Central memory CD8-positive, alpha-beta T cell (primary cell): ENCODE results near the gene ZRSR2.

Experiments used
- ATAC-seq: fragments of 150-1000 bp; cut with Tn5 transposase; replicated peaks from 2 replicates; pipeline ENCODE4 v1.10.0; 2022; ENCODE audit warnings: mild to moderate bottlenecking, moderate FRiP score, moderate number of reproducible peaks; ENCODE audit not compliant: poor library complexity, severe bottlenecking; ENCODE audit errors: extremely low read depth
- DNase-seq, 2 donors: peaks; one replicate each; pipeline ENCODE4 v3.0.0; 2021; ENCODE audit warnings: low spot score in 2 of 2
- H3K27ac Mint-ChIP-seq: one replicate; pipeline ENCODE4 v1.8.0; 2022; ENCODE audit warnings: low read depth, mild to moderate bottlenecking, moderate library complexity, mixed read lengths
- H3K27me3 Mint-ChIP-seq: one replicate; pipeline ENCODE4 v1.8.0; 2022; ENCODE audit warnings: mixed read lengths
- H3K36me3 Mint-ChIP-seq: one replicate; pipeline ENCODE4 v1.8.0; 2022; ENCODE audit warnings: mild to moderate bottlenecking, moderate library complexity, mixed read lengths; ENCODE audit not compliant: insufficient read depth
- H3K4me1 Mint-ChIP-seq: one replicate; pipeline ENCODE4 v1.8.0; 2022; ENCODE audit warnings: mixed read lengths
- H3K4me3 Mint-ChIP-seq: one replicate; pipeline ENCODE4 v1.8.0; 2022; ENCODE audit warnings: mild to moderate bottlenecking, moderate library complexity, mixed read lengths
- H3K9me3 Mint-ChIP-seq: one replicate; pipeline ENCODE4 v1.8.0; 2022; ENCODE audit warnings: mixed read lengths

ZRSR2 gene

DNA sequence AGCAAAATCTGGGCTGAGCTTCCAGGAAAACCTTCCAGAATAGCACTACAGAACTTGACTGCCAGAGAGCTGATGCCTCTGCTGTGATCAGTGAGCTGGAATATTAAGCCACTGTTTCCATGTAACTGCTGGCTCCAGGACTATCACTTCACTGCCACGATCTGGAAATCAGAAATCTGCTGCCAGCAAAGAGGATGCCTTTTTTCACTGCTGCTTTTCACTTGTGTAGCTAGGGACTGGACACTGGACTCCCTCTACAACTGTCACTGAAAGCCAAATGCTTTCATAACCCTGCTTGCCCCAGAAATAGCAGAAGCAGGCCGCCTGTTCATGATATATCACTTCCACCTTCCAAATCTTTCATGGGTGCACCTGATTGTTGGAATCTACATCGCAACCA is 73.7 kb downstream of the ZRSR2 start:
- no peak overlapping the region for H3K4me3 Mint-ChIP-seq
- ATAC-seq (no peak), DNase-seq (no peak)
- H3K36me3 Mint-ChIP-seq: no peaks in the 10 kb centered on the region
- no peaks in the 10 kb centered on the region for H3K9me3 Mint-ChIP-seq
- no peak overlapping the region for H3K27ac Mint-ChIP-seq
- H3K4me1 Mint-ChIP-seq: no peaks in the 10 kb centered on the region
- H3K27me3 Mint-ChIP-seq: no peaks in the 10 kb centered on the region

DNA sequence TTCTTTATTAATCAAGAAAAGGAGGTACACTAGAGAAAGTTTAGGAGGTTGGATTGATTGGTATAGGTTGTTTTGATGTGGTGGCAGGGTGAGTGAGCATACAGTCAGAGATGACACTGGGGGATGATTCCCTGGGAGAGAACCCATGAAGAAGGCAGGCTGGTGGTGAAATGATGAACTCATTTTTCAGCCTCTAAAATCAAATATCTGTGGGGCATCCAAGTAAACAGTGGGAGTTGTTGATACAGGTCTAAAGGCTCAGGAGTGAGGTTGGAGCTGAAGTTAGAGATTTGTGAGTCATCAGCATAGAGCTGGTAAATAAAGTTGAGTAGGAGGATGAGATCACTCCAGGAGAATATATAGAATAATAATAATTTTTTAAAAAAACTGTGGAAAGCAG is 74.3 kb downstream of the ZRSR2 start:
- Mint-ChIP-seq H3K27ac (no peak overlapping the region), H3K36me3 (no peaks in the 10 kb centered on the region), H3K9me3 (no peaks in the 10 kb centered on the region), H3K4me1 (no peaks in the 10 kb centered on the region), H3K4me3 (no peak overlapping the region), H3K27me3 (no peaks in the 10 kb centered on the region)
- no peak for ATAC-seq
- DNase-seq: no peak

GRCh38 chrX:15866147-15866546 is 75.9 kb downstream of the ZRSR2 start:
- Mint-ChIP-seq H3K4me1 (no peaks in the 10 kb centered on the region), H3K27ac (no peak overlapping the region)
- no peak for ATAC-seq

DNA sequence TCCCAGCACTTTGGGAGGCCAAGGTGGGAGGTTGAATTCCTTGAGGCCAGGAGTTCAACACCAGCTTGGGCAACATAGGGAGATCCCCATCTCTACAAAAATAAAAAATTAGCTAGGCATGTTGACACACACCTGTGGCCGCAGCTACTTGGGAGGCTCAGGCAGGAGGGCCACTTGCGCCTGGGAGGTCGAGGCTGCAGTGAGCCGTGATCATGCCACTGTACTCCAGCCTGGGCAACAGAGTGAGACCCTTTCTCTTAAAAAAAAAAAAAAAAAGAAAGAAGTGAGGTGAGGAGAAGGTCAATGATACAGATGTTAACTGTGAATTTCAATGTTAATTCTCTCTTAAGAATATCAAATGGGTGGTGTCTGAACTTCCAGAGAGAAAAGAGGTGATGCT is 79.4 kb downstream of the ZRSR2 start:
- no peaks in the 10 kb centered on the region for H3K4me1 Mint-ChIP-seq
- H3K27ac Mint-ChIP-seq: no peak overlapping the region
- no peak overlapping the region for H3K4me3 Mint-ChIP-seq
- H3K9me3 Mint-ChIP-seq: no peaks in the 10 kb centered on the region
- H3K36me3 Mint-ChIP-seq: no peaks in the 10 kb centered on the region
- no peaks in the 10 kb centered on the region for H3K27me3 Mint-ChIP-seq
- DNase-seq: no peak
- ATAC-seq: no peak

More at GRCh38 chrX:15866147-15866546, 75.9 kb downstream of the ZRSR2 start:
- Mint-ChIP-seq H3K4me3 (no peak overlapping the region), H3K27me3 (no peaks in the 10 kb centered on the region), H3K9me3 (no peaks in the 10 kb centered on the region), H3K36me3 (no peaks in the 10 kb centered on the region)
- DNase-seq: no peak

DNA sequence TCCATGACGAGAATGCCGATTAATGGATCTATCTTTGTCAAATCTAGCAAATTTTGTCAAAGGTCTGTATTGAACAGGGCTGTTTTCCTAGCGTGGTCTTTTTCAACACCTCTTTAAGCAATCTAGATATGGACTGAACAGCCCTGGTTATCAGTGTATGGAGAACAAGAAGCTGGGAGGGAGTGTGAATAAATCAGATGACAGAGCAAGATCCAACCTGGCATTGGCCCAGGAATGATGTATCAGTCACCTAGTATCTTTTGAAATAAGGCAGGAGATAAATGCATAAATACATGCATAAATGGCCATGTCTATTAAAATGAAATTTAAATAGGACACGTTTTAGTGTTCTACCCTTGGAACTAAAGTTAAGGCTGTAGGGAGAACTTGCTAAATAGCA is 80.0 kb downstream of the ZRSR2 start:
- no peaks in the 10 kb centered on the region for H3K4me1 Mint-ChIP-seq
- ATAC-seq: no peak
- DNase-seq: no peak

More for the DNA sequence above, 80.0 kb downstream of the ZRSR2 start:
- H3K36me3 Mint-ChIP-seq: no peaks in the 10 kb centered on the region
- no peak overlapping the region for H3K27ac Mint-ChIP-seq
- H3K27me3 Mint-ChIP-seq: no peaks in the 10 kb centered on the region
- H3K9me3 Mint-ChIP-seq: no peaks in the 10 kb centered on the region
- H3K4me3 Mint-ChIP-seq: no peak overlapping the region
